ENCODE results near the gene ZFYVE27. TPM values are rescaled to one million over a fixed set of nuclear protein-coding genes. Genes with fewer than 3 reads are reported as not detected.

The ZFYVE27 gene
- total and polyA plus RNA-seq, 12 donors, result 23.6 to 45.3 (median 33.2) TPM

GRCh38 chr10:97736403-97736901 lies 476 bp upstream of the ZFYVE27 start:
- Histone ChIP-seq H3K9me3 (replicated peaks in 1 of 3) (no peaks in the 10 kb centered on the region), H3K4me3 (peak overlapping the region in 2 of 4 donors; percentile 56 to 92), H3K27ac (peak overlapping the region in 3 of 5 donors; percentile 80 to 98 (median 92)), H3K27me3 (no peaks in the 10 kb centered on the region), H3K4me1 (replicated peaks in 1 of 2) (peaks cover 7 to 18% of the 10 kb centered on the region in 2 donors), H3K36me3 (replicated peaks in 1 of 2) (peaks cover 0 to 7% of the 10 kb centered on the region in 2 donors)
- TF ChIP-seq CTCF (IDR thresholded peaks at IDR 0.05), result no peak
- TF ChIP-seq POLR2A (IDR thresholded peaks at IDR 0.05), result no peak
- no peak for DNase-seq
- intact Hi-C loops (cut with DNase I), result loop anchor here in 1 of 2 donors (10.0 kb wide), 1 partner anchor 162 kb away; the partner anchor contains the start of gene ANKRD2
- 64 to 65% (median 64%) methylated on average over 13 of the region's 13 CpGs for WGBS, 4 donors

GRCh38 chr10:97737770-97738265 lies 890 bp downstream of the ZFYVE27 start:
- WGBS, 4 donors, result 23 to 29% (median 27%) methylated on average over 14 of the region's 14 CpGs
- Histone ChIP-seq H3K9me3 (replicated peaks in 1 of 3) (no peaks in the 10 kb centered on the region), H3K27me3 (no peaks in the 10 kb centered on the region), H3K36me3 (replicated peaks in 1 of 2) (peaks cover 0 to 10% of the 10 kb centered on the region in 2 donors), H3K27ac (peak overlapping the region in 3 of 5 donors; percentile 80 to 98 (median 92)), H3K4me3 (peak overlapping the region in 3 of 4 donors; percentile 56 to 95 (median 92)), H3K4me1 (replicated peaks in 1 of 2) (peaks cover 8 to 24% of the 10 kb centered on the region in 2 donors)
- no peak for TF ChIP-seq CTCF (IDR thresholded peaks at IDR 0.05)
- no peak for DNase-seq
- intact Hi-C loops (cut with DNase I), result loop anchor here in 1 of 2 donors (10.0 kb wide), 1 partner anchor 163 kb away; the partner anchor contains the start of gene ANKRD2

GRCh38 chr10:97738616-97739015 lies 1.7 kb downstream of the ZFYVE27 start:
- intact Hi-C loops (cut with DNase I), result loop anchor here in 1 of 2 donors (10.0 kb wide), 1 partner anchor 164 kb away; the partner anchor contains the start of gene ANKRD2
- Histone ChIP-seq H3K27me3 (no peaks in the 10 kb centered on the region), H3K4me1 (replicated peaks in 1 of 2) (peaks cover 16 to 32% of the 10 kb centered on the region in 2 donors), H3K36me3 (replicated peaks in 1 of 2) (peaks cover 0 to 18% of the 10 kb centered on the region in 2 donors), H3K4me3 (peak overlapping the region in 1 of 4 donors; percentile 92), H3K27ac (no peak overlapping the region), H3K9me3 (replicated peaks in 1 of 3) (no peaks in the 10 kb centered on the region)
- no peak for DNase-seq
- 91 to 100% (median 92%) methylated on average over 3 to 4 of the region's 4 CpGs for WGBS, 4 donors
- TF ChIP-seq CTCF (IDR thresholded peaks at IDR 0.05) (no peak), POLR2A (IDR thresholded peaks at IDR 0.05) (no peak)

DNA sequence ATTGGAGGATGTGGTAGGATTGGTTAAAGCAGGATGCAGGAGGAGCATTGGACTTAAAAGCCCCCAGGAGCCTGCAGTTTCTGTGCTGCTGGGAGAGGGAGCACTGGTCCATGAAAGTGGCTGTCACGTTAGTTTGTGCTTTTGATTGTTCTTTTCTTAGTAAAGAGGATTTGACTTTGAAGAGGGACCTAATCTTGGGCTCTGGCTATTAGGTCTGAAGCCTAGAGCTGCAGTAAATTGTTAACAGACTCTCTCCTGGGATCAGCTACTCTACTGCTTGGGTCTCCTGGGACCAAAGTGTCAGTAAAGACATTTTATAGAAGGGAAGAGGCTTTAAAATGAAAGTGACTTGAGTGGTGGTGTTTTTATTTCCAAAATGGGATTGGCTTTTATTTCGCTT lies 3.7 kb downstream of the ZFYVE27 start:
- no peak overlapping the region for H3K27ac ChIP-seq
- whole genome bisulfite sequencing, 4 donors, result 89 to 94% (median 92%) methylated on average over 2 of the region's 2 CpGs
- no peak for DNase-seq
- no peaks in the 10 kb centered on the region for H3K27me3 ChIP-seq
- intact Hi-C loops (cut with DNase I), result no loop called here
- H3K4me1 ChIP-seq (replicated peaks in 1 of 2), result peaks cover 22 to 36% of the 10 kb centered on the region in 2 donors
- no peak for TF ChIP-seq CTCF (IDR thresholded peaks at IDR 0.05)
- TF ChIP-seq POLR2A (IDR thresholded peaks at IDR 0.05), result no peak
- H3K9me3 ChIP-seq (replicated peaks in 1 of 3), result no peaks in the 10 kb centered on the region
- no peak overlapping the region for H3K4me3 ChIP-seq
- H3K36me3 ChIP-seq (replicated peaks in 1 of 2), result peaks cover 0 to 32% of the 10 kb centered on the region in 2 donors

Measured in adrenal gland (tissue), 12 donors.